Uterus (tissue), 2 donors: ENCODE results near the gene PIPOX.

Experiments used
- POLR2A ChIP-seq, 2 donors: fragments of 450-650 bp; IDR thresholded peaks; one replicate each; pipeline ENCODE4 v1.6.1; 2016; ENCODE audit warnings: antibody characterized with exemption in 2 of 2, mild to moderate bottlenecking in 1 of 2, moderate library complexity in 1 of 2
- TF ChIP-seq, protein P1 (sequence below), 4 experiments: fragments of 200-600 bp in 2 of 4; fragments of 450-650 bp in 2 of 4; sonication (generic) in 2 of 4; IDR thresholded peaks; one replicate each; pipeline ENCODE4 v1.5.1; 2016 to 2019; ENCODE audit warnings: antibody characterized with exemption in 4 of 4, mild to moderate bottlenecking in 2 of 4, moderate library complexity in 1 of 4

DNA sequence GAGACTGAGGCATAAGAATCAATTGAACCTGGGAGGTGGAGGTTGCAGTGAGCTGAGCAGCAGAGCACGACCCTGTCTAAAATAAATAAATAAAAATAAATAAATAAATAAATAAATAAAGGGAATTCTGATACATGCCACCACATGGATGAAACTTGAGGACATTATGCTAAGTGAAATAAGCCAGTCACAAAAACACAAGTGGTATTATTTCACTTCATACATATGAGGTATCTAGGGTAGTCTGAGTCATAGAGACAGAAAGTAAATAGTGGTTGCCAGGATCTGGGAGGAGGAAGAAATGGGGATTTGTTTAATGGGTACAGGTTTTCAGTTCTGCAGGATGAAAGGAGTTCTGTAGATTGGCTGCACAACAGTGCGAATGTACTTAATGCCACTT is 16.3 kb downstream of the PIPOX start:
- TF ChIP-seq POLR2A (IDR thresholded peaks at IDR 0.05), result no peak
- TF ChIP-seq, protein P1, sequence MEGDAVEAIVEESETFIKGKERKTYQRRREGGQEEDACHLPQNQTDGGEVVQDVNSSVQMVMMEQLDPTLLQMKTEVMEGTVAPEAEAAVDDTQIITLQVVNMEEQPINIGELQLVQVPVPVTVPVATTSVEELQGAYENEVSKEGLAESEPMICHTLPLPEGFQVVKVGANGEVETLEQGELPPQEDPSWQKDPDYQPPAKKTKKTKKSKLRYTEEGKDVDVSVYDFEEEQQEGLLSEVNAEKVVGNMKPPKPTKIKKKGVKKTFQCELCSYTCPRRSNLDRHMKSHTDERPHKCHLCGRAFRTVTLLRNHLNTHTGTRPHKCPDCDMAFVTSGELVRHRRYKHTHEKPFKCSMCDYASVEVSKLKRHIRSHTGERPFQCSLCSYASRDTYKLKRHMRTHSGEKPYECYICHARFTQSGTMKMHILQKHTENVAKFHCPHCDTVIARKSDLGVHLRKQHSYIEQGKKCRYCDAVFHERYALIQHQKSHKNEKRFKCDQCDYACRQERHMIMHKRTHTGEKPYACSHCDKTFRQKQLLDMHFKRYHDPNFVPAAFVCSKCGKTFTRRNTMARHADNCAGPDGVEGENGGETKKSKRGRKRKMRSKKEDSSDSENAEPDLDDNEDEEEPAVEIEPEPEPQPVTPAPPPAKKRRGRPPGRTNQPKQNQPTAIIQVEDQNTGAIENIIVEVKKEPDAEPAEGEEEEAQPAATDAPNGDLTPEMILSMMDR (IDR thresholded peaks at IDR 0.05), result no peak
